Neural cell (in vitro differentiated cells): Measurements from ENCODE around the gene SLC7A6OS. TPM values are rescaled to one million over a fixed set of nuclear protein-coding genes. Genes with fewer than 3 reads are reported as not detected.

Source experiments
- H2AFZ ChIP-seq: fragments of 200-600, 300-800 bp; sonication (generic), shearing (Covaris generic); 2 replicates; pipeline ENCODE4 v1.6.0; 2014; ENCODE audit warnings: low read depth, mild to moderate bottlenecking, antibody characterized with exemption, low read length, moderate library complexity
- H3F3A ChIP-seq: fragments of 200-600 bp; shearing (Covaris generic); 2 replicates; pipeline ENCODE4 v1.6.1; 2016; ENCODE audit warnings: mild to moderate bottlenecking, moderate library complexity, mixed read lengths, antibody characterized with exemption, low read length; ENCODE audit not compliant: insufficient read depth, poor library complexity, severe bottlenecking
- H3K27ac ChIP-seq: fragments of 200-600, 300-800 bp; sonication (generic), shearing (Covaris generic); 2 replicates; pipeline ENCODE4 v1.5.1; 2014; ENCODE audit warnings: mild to moderate bottlenecking, low read length, moderate library complexity
- H3K27me3 ChIP-seq: fragments of 300-800, 200-600 bp; sonication (generic), shearing (Covaris generic); 2 replicates; pipeline ENCODE4 v1.6.0; 2014; ENCODE audit warnings: mild to moderate bottlenecking, low read depth, low read length, moderate library complexity; ENCODE audit not compliant: insufficient read depth
- H3K36me3 ChIP-seq: fragments of 300-800, 200-600 bp; sonication (generic), shearing (Covaris generic); 2 replicates; pipeline ENCODE4 v1.5.1; 2014; ENCODE audit warnings: mild to moderate bottlenecking, antibody characterized with exemption, low read length, moderate library complexity; ENCODE audit not compliant: insufficient read depth
- H3K4me2 ChIP-seq: fragments of 300-800, 200-600 bp; sonication (generic), shearing (Covaris generic); 2 replicates; pipeline ENCODE4 v1.6.0; 2014; ENCODE audit warnings: mild to moderate bottlenecking, low read length
- H3K4me3 ChIP-seq: fragments of 300-800, 200-600 bp; sonication (generic), shearing (Covaris generic); 2 replicates; pipeline ENCODE4 v1.5.1; 2014; ENCODE audit warnings: mild to moderate bottlenecking, low read length, moderate library complexity
- H3K79me2 ChIP-seq: fragments of 200-600 bp; shearing (Covaris generic); replicated peaks from 2 replicates; pipeline ENCODE4 v1.6.0; 2014; ENCODE audit warnings: mild to moderate bottlenecking, low read length, moderate library complexity; ENCODE audit not compliant: insufficient read depth
- H3K9ac ChIP-seq: fragments of 300-800, 200-600 bp; sonication (generic), shearing (Covaris generic); 2 replicates; pipeline ENCODE4 v1.6.1; 2016; ENCODE audit warnings: mild to moderate bottlenecking, low read length, mixed read lengths
- H3K9me2 ChIP-seq: fragments of 200-600 bp; shearing (Covaris generic); 2 replicates; pipeline ENCODE4 v1.6.1; 2016; ENCODE audit warnings: mild to moderate bottlenecking, low read length, mixed read lengths; ENCODE audit not compliant: insufficient read depth
- H3K9me3 ChIP-seq: fragments of 200-600, 300-800 bp; sonication (generic), shearing (Covaris generic); 2 replicates; pipeline ENCODE4 v1.6.1; 2016; ENCODE audit warnings: mild to moderate bottlenecking, mixed run types, low read length, moderate library complexity, mixed read lengths
- H4K20me1 ChIP-seq: fragments of 200-600 bp; shearing (Covaris generic); 2 replicates; pipeline ENCODE4 v1.6.1; 2016; ENCODE audit warnings: mild to moderate bottlenecking, mixed run types; ENCODE audit not compliant: insufficient read depth
- CTCF ChIP-seq: fragments of 450-650 bp; IDR thresholded peaks from 2 replicates; pipeline ENCODE4 v1.5.1; 2014; ENCODE audit warnings: antibody characterized with exemption, mild to moderate bottlenecking, moderate library complexity; ENCODE audit not compliant: poor library complexity, severe bottlenecking
- EP300 ChIP-seq: fragments of 450-650 bp; conservative IDR thresholded peaks from 2 replicates; pipeline ENCODE4 v1.6.1; 2014; ENCODE audit warnings: antibody characterized with exemption, mild to moderate bottlenecking, moderate library complexity; ENCODE audit not compliant: poor library complexity, severe bottlenecking
- EZH2 ChIP-seq: fragments of 200-600, 300-800 bp; shearing (Covaris generic), sonication (generic); IDR thresholded peaks from 2 replicates; pipeline ENCODE4 v1.6.1; 2014; ENCODE audit warnings: antibody characterized with exemption, low read length, borderline replicate concordance, mild to moderate bottlenecking; ENCODE audit not compliant: insufficient read depth, poor library complexity, severe bottlenecking
- MXI1 ChIP-seq: fragments of 450-650 bp; conservative IDR thresholded peaks from 2 replicates; pipeline ENCODE4 v1.6.1; 2014; ENCODE audit warnings: antibody characterized with exemption, mild to moderate bottlenecking; ENCODE audit not compliant: poor library complexity, severe bottlenecking
- POLR2AphosphoS5 ChIP-seq: IDR thresholded peaks from 2 replicates; pipeline ENCODE4 v1.6.1; 2012
- RAD21 ChIP-seq: fragments of 450-650 bp; conservative IDR thresholded peaks from 2 replicates; pipeline ENCODE4 v1.6.1; 2014; ENCODE audit warnings: antibody characterized with exemption, mild to moderate bottlenecking, moderate library complexity
- REST ChIP-seq: IDR thresholded peaks from 2 replicates; pipeline ENCODE4 v1.6.1; 2012; ENCODE audit warnings: borderline replicate concordance
- SMC3 ChIP-seq: fragments of 450-650 bp; conservative IDR thresholded peaks from 2 replicates; pipeline ENCODE4 v1.6.1; 2014; ENCODE audit warnings: antibody characterized with exemption, mild to moderate bottlenecking, moderate library complexity; ENCODE audit not compliant: poor library complexity
- TAF1 ChIP-seq: IDR thresholded peaks from 2 replicates; pipeline ENCODE4 v1.6.1; 2012; ENCODE audit warnings: low read depth
- polyA plus RNA-seq: library from polyadenylated mRNA; depleted of rRNA; stranded (reverse); fragments of >200 nt; gene quantifications from 2 replicates; pipeline ENCODE4 v1.2.3, GENCODE V29; 2014

The SLC7A6OS gene
- polyA plus RNA-seq, 1 donor from 2014 or later = 21.3 TPM

- H3K79me2 ChIP-seq = no peaks in the 10 kb centered on the region
- no peaks in the 10 kb centered on the region for H4K20me1 ChIP-seq
- H3K27me3 ChIP-seq = no peaks in the 10 kb centered on the region
- no peak overlapping the region for H3K4me2 ChIP-seq
- H2AFZ ChIP-seq = no peak overlapping the region
- H3F3A ChIP-seq = no peaks in the 10 kb centered on the region
- no peak overlapping the region for H3K9ac ChIP-seq
- no peaks in the 10 kb centered on the region for H3K9me2 ChIP-seq
- H3K27ac ChIP-seq = no peak overlapping the region
- no peak overlapping the region for H3K4me3 ChIP-seq
- TF ChIP-seq MXI1 (no peak), TAF1 (no peak), CTCF (no peak), EP300 (no peak), SMC3 (no peak), POLR2AphosphoS5 (no peak), EZH2 (no peak), REST (no peak), RAD21 (no peak)
- H3K9me3 ChIP-seq = no peaks in the 10 kb centered on the region
- no peaks in the 10 kb centered on the region for H3K36me3 ChIP-seq
Measured at GRCh38 chr16:68279726-68280558, 30.8 kb downstream of the SLC7A6OS start.

GRCh38 chr16:68276223-68276622 is 34.5 kb downstream of the SLC7A6OS start:
- Histone ChIP-seq H3K27ac (no peak overlapping the region), H3K9me2 (no peaks in the 10 kb centered on the region), H3K36me3 (no peaks in the 10 kb centered on the region), H3K79me2 (no peaks in the 10 kb centered on the region), H4K20me1 (no peaks in the 10 kb centered on the region), H2AFZ (no peak overlapping the region), H3K9me3 (no peaks in the 10 kb centered on the region), H3K27me3 (no peaks in the 10 kb centered on the region), H3K4me3 (no peak overlapping the region), H3K9ac (no peak overlapping the region), H3K4me2 (no peak overlapping the region), H3F3A (no peaks in the 10 kb centered on the region)
- no peak for TF ChIP-seq POLR2AphosphoS5
- TF ChIP-seq MXI1 = no peak
- TF ChIP-seq SMC3 = no peak
- TF ChIP-seq REST = no peak
- no peak for TF ChIP-seq RAD21
- TF ChIP-seq TAF1 = no peak
- TF ChIP-seq CTCF = no peak
- TF ChIP-seq EZH2 = no peak
- TF ChIP-seq EP300 = no peak
